Activated T-cell treated with anti-CD3 and anti-CD28 coated beads, Interleukin-2, amount 50 U/mL, for 4 hours (primary cell): ENCODE data around the gene UGGT1. TPM values are rescaled to one million over a fixed set of nuclear protein-coding genes. Genes with fewer than 3 reads are reported as not detected.
A peak's percentile ranks its signal among the peaks of the same experiment; 100 is the strongest.

Source experiments
- ATAC-seq, 2 donors: fragments of 200-7000 bp; cut with Tn5 transposase; one replicate each; pipeline ENCODE4 v1.10.0; 2021
- DNase-seq: peaks from one replicate; pipeline ENCODE4 v3.0.0-alpha.2; 2020
- H3K27me3 Mint-ChIP-seq: one replicate; pipeline ENCODE4 v1.8.0; 2021; ENCODE audit warnings: low read depth, mixed read lengths
- H3K36me3 Mint-ChIP-seq: one replicate; pipeline ENCODE4 v1.8.0; 2022; ENCODE audit warnings: mixed read lengths; ENCODE audit not compliant: insufficient read depth
- H3K4me1 Mint-ChIP-seq: one replicate; pipeline ENCODE4 v1.8.0; 2021; ENCODE audit warnings: low read depth, mixed read lengths
- H3K4me3 Mint-ChIP-seq: one replicate; pipeline ENCODE4 v1.8.0; 2021; ENCODE audit warnings: mild to moderate bottlenecking, moderate library complexity, mixed read lengths
- H3K9me3 Mint-ChIP-seq: one replicate; pipeline ENCODE4 v1.8.0; 2021; ENCODE audit warnings: mixed read lengths
- total RNA-seq, 3 donors: library from RNA; stranded (reverse); gene quantifications; one replicate each; pipeline ENCODE4 v1.2.1, GENCODE V29; 2021

The UGGT1 gene
- total RNA-seq, 3 donors from 2014 or later: 49.9 to 59.1 (median 58.7) TPM

- H3K36me3 Mint-ChIP-seq: no peaks in the 10 kb centered on the region
- DNase-seq (no peak), ATAC-seq (no peak)
- peak overlapping the region; percentile 92 for H3K4me3 Mint-ChIP-seq
- H3K9me3 Mint-ChIP-seq: no peaks in the 10 kb centered on the region
- no peaks in the 10 kb centered on the region for H3K27me3 Mint-ChIP-seq
- H3K4me1 Mint-ChIP-seq: peaks cover 40% of the 10 kb centered on the region
Measured at GRCh38 chr2:128090575-128090944, 440 bp upstream of the UGGT1 start.

- peak overlapping the region; percentile 92 for H3K4me3 Mint-ChIP-seq
- peaks cover 46% of the 10 kb centered on the region for H3K4me1 Mint-ChIP-seq
- ATAC-seq (no peak), DNase-seq (no peak)
- H3K36me3 Mint-ChIP-seq: no peaks in the 10 kb centered on the region
- no peaks in the 10 kb centered on the region for H3K9me3 Mint-ChIP-seq
- no peaks in the 10 kb centered on the region for H3K27me3 Mint-ChIP-seq
Measured at GRCh38 chr2:128091726-128092080, 703 bp downstream of the UGGT1 start.

GRCh38 chr2:128092656-128093055 is 1.7 kb downstream of the UGGT1 start:
- peaks cover 3% of the 10 kb centered on the region for H3K36me3 Mint-ChIP-seq
- ATAC-seq (no peak), DNase-seq (no peak)
- H3K4me1 Mint-ChIP-seq: peaks cover 48% of the 10 kb centered on the region
- H3K9me3 Mint-ChIP-seq: no peaks in the 10 kb centered on the region
- peak overlapping the region; percentile 92 for H3K4me3 Mint-ChIP-seq
- H3K27me3 Mint-ChIP-seq: no peaks in the 10 kb centered on the region

- no peaks in the 10 kb centered on the region for H3K9me3 Mint-ChIP-seq
- H3K36me3 Mint-ChIP-seq: peaks cover 8% of the 10 kb centered on the region
- no peak for ATAC-seq
- no peak for DNase-seq
- no peak overlapping the region for H3K4me3 Mint-ChIP-seq
- H3K27me3 Mint-ChIP-seq: no peaks in the 10 kb centered on the region
- peaks cover 48% of the 10 kb centered on the region for H3K4me1 Mint-ChIP-seq
Measured at GRCh38 chr2:128093762-128094161, 2.8 kb downstream of the UGGT1 start.

GRCh38 chr2:128095201-128095600 is 4.2 kb downstream of the UGGT1 start:
- Mint-ChIP-seq H3K9me3 (no peaks in the 10 kb centered on the region), H3K4me1 (peaks cover 45% of the 10 kb centered on the region), H3K36me3 (peaks cover 13% of the 10 kb centered on the region), H3K27me3 (no peaks in the 10 kb centered on the region), H3K4me3 (no peak overlapping the region)
- DNase-seq (no peak), ATAC-seq (no peak)

- no peak overlapping the region for H3K4me3 Mint-ChIP-seq
- no peaks in the 10 kb centered on the region for H3K9me3 Mint-ChIP-seq
- H3K27me3 Mint-ChIP-seq: no peaks in the 10 kb centered on the region
- H3K4me1 Mint-ChIP-seq: peaks cover 10% of the 10 kb centered on the region
- ATAC-seq: no peak
- peaks cover 40% of the 10 kb centered on the region for H3K36me3 Mint-ChIP-seq
- DNase-seq: no peak
Measured at GRCh38 chr2:128103407-128103806, 12.4 kb downstream of the UGGT1 start.

- H3K4me1 Mint-ChIP-seq: peaks cover 10% of the 10 kb centered on the region
- H3K9me3 Mint-ChIP-seq: no peaks in the 10 kb centered on the region
- ATAC-seq: no peak
- no peak overlapping the region for H3K4me3 Mint-ChIP-seq
- H3K36me3 Mint-ChIP-seq: peaks cover 38% of the 10 kb centered on the region
- DNase-seq: no peak
- no peaks in the 10 kb centered on the region for H3K27me3 Mint-ChIP-seq
Measured at GRCh38 chr2:128105072-128105471, 14.1 kb downstream of the UGGT1 start.

GRCh38 chr2:128108166-128108565 is 17.2 kb downstream of the UGGT1 start:
- Mint-ChIP-seq H3K9me3 (no peaks in the 10 kb centered on the region), H3K27me3 (no peaks in the 10 kb centered on the region), H3K36me3 (peaks cover 30% of the 10 kb centered on the region), H3K4me3 (no peak overlapping the region), H3K4me1 (peaks cover 2% of the 10 kb centered on the region)
- DNase-seq (no peak), ATAC-seq (no peak)

- no peaks in the 10 kb centered on the region for H3K4me1 Mint-ChIP-seq
- no peak for ATAC-seq
- no peaks in the 10 kb centered on the region for H3K27me3 Mint-ChIP-seq
- no peak for DNase-seq
- no peaks in the 10 kb centered on the region for H3K9me3 Mint-ChIP-seq
- peaks cover 26% of the 10 kb centered on the region for H3K36me3 Mint-ChIP-seq
- H3K4me3 Mint-ChIP-seq: no peak overlapping the region
Measured at GRCh38 chr2:128109243-128109642, 18.2 kb downstream of the UGGT1 start.

- no peaks in the 10 kb centered on the region for H3K4me1 Mint-ChIP-seq
- peaks cover 29% of the 10 kb centered on the region for H3K36me3 Mint-ChIP-seq
- no peak for DNase-seq
- H3K27me3 Mint-ChIP-seq: no peaks in the 10 kb centered on the region
- ATAC-seq: no peak
- H3K4me3 Mint-ChIP-seq: no peak overlapping the region
- no peaks in the 10 kb centered on the region for H3K9me3 Mint-ChIP-seq
Measured at GRCh38 chr2:128115921-128116623, 25.1 kb downstream of the UGGT1 start.

GRCh38 chr2:128134573-128134972 is 43.6 kb downstream of the UGGT1 start:
- Mint-ChIP-seq H3K36me3 (peaks cover 51% of the 10 kb centered on the region), H3K9me3 (no peaks in the 10 kb centered on the region)
- peak; percentile 23 to 25 for ATAC-seq

GRCh38 chr2:128137094-128137616 is 46.2 kb downstream of the UGGT1 start:
- DNase-seq: no peak
- Mint-ChIP-seq H3K27me3 (no peaks in the 10 kb centered on the region), H3K4me1 (no peaks in the 10 kb centered on the region), H3K36me3 (peaks cover 53% of the 10 kb centered on the region), H3K4me3 (no peak overlapping the region), H3K9me3 (no peaks in the 10 kb centered on the region)
- ATAC-seq: no peak

More at GRCh38 chr2:128134573-128134972, 43.6 kb downstream of the UGGT1 start:
- no peaks in the 10 kb centered on the region for H3K4me1 Mint-ChIP-seq
- no peak for DNase-seq
- H3K27me3 Mint-ChIP-seq: no peaks in the 10 kb centered on the region
- H3K4me3 Mint-ChIP-seq: no peak overlapping the region

GRCh38 chr2:128139624-128140023 is 48.6 kb downstream of the UGGT1 start:
- ATAC-seq (no peak), DNase-seq (no peak)
- Mint-ChIP-seq H3K4me1 (no peaks in the 10 kb centered on the region), H3K4me3 (no peak overlapping the region), H3K36me3 (peaks cover 48% of the 10 kb centered on the region), H3K27me3 (no peaks in the 10 kb centered on the region), H3K9me3 (no peaks in the 10 kb centered on the region)

- no peak for DNase-seq
- H3K36me3 Mint-ChIP-seq: peaks cover 26% of the 10 kb centered on the region
- no peaks in the 10 kb centered on the region for H3K4me1 Mint-ChIP-seq
- H3K4me3 Mint-ChIP-seq: no peak overlapping the region
- no peaks in the 10 kb centered on the region for H3K27me3 Mint-ChIP-seq
- ATAC-seq: no peak
- H3K9me3 Mint-ChIP-seq: no peaks in the 10 kb centered on the region
Measured at GRCh38 chr2:128145651-128146050, 54.7 kb downstream of the UGGT1 start.

- Mint-ChIP-seq H3K27me3 (no peaks in the 10 kb centered on the region), H3K9me3 (no peaks in the 10 kb centered on the region), H3K4me3 (no peak overlapping the region), H3K4me1 (no peaks in the 10 kb centered on the region), H3K36me3 (peaks cover 50% of the 10 kb centered on the region)
- ATAC-seq (no peak), DNase-seq (no peak)
Measured at GRCh38 chr2:128153786-128154185, 62.8 kb downstream of the UGGT1 start.
